A673 (cell line): Measurements from ENCODE around the gene OR6C4. TPM values are rescaled to one million over a fixed set of nuclear protein-coding genes. Genes with fewer than 3 reads are reported as not detected.
"Not testable (repeated sequence)": the region's sequence is repeated elsewhere in the genome, so short reads cannot be mapped to it uniquely, and the experiment has no call there.

Experiments used
- BruUV-seq: library from RNA; stranded (reverse); fragments of 400-500 nt; replicated peaks from 2 replicates; lab custom pipeline; 2021; lab: Mats Ljungman, UMichigan
- CTCF ChIA-PET: fragments of 300-600 bp; sonication (Branson Sonifier 250); formaldehyde crosslinking; loops from one replicate; lab custom pipeline; 2022; ENCODE audit warnings: antibody characterized with exemption; lab: Charles Lee
- POLR2A ChIA-PET: fragments of 300-600 bp; sonication (Branson Sonifier 250); formaldehyde crosslinking; loops from one replicate; lab custom pipeline; 2022; ENCODE audit warnings: antibody characterized with exemption; ENCODE audit not compliant: low non-redundant PET; lab: Charles Lee
- DNase-seq: peaks from one replicate; pipeline ENCODE4 v3.0.0-alpha.2; 2015; ENCODE audit warnings: low spot score
- H3K27ac ChIP-seq: fragments of 200-600 bp; sonication (generic); 2 replicates; pipeline ENCODE4 v1.5.1; 2016; ENCODE audit warnings: mixed run types, low read depth, mild to moderate bottlenecking, mixed read lengths, antibody characterized with exemption, low read length; ENCODE audit not compliant: poor library complexity, severe bottlenecking
- H3K27me3 ChIP-seq: fragments of 200-600 bp; sonication (generic); replicated peaks from 2 replicates; pipeline ENCODE4 v1.6.1; 2017; ENCODE audit warnings: mixed run types, low read depth, mild to moderate bottlenecking, mixed read lengths, antibody characterized with exemption, low read length; ENCODE audit not compliant: insufficient read depth, poor library complexity
- H3K36me3 ChIP-seq: fragments of 200-600 bp; sonication (generic); 2 replicates; pipeline ENCODE4 v1.6.1; 2016; ENCODE audit warnings: mixed run types, mild to moderate bottlenecking, mixed read lengths, antibody characterized with exemption, low read length; ENCODE audit not compliant: insufficient read depth, poor library complexity, severe bottlenecking
- H3K4me1 ChIP-seq: fragments of 200-600 bp; sonication (generic); 2 replicates; pipeline ENCODE4 v1.6.1; 2017; ENCODE audit warnings: mixed run types, mild to moderate bottlenecking, mixed read lengths, antibody characterized with exemption, low read length; ENCODE audit not compliant: insufficient read depth, poor library complexity, severe bottlenecking
- H3K4me3 ChIP-seq: fragments of 200-600 bp; sonication (generic); 2 replicates; pipeline ENCODE4 v1.5.1; 2016; ENCODE audit warnings: low read depth, mixed run types, mild to moderate bottlenecking, mixed read lengths, low read length; ENCODE audit not compliant: poor library complexity, severe bottlenecking
- H3K9me3 ChIP-seq: fragments of 200-600 bp; sonication (generic); 2 replicates; pipeline ENCODE4 v1.6.1; 2016; ENCODE audit warnings: mixed run types, low read depth, mild to moderate bottlenecking, mixed read lengths, antibody characterized with exemption, low read length; ENCODE audit not compliant: poor library complexity, severe bottlenecking
- EZH2 ChIP-seq: fragments of 200-600 bp; sonication (generic); IDR thresholded peaks from 2 replicates; pipeline ENCODE4 v1.6.1; 2017; ENCODE audit warnings: borderline replicate concordance, low read depth, mild to moderate bottlenecking, mixed read lengths, antibody characterized with exemption, low read length; ENCODE audit not compliant: poor library complexity, severe bottlenecking
- intact Hi-C: fragments of 100-400 bp; cut with micrococcal nuclease; formaldehyde crosslinking; loops from one replicate; pipeline ENCODE4 v1.10.0; 2022; ENCODE audit not compliant: unreplicated experiment
- total RNA-seq: library from RNA; stranded (reverse); gene quantifications from 2 replicates; pipeline ENCODE4 v1.2.3, GENCODE V29; 2021
- TF ChIP-seq, protein P1 (sequence below): fragments of 300-800, 200-600 bp; sonication (generic); conservative IDR thresholded peaks from 2 replicates; pipeline ENCODE4 v1.5.1; 2017; ENCODE audit warnings: low read depth, mild to moderate bottlenecking, antibody characterized with exemption, low read length, moderate library complexity, mixed read lengths

OR6C4 gene
- total RNA-seq, 1 experiment from 2014 or later, result not detected

DNA sequence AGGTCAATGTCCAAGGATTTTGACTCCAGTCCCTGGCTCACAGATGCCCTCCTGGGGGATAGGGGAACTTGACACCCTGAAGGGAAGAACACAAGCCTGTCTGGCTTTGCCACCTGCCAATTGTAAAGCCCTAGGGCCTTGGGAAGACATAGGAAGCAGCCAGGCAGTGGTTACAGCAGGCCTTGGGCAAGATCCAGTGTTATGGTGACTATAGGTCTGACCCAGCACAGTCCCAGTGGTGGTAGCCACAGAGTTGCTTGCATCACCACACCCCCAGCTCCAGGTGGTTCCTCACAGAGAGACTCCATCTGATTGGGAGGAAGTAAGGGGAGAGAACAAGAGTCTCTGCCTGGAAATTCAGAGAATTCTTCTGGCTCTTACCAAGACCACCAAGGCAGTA, 33.0 kb upstream of the OR6C4 start:
- TF ChIP-seq, protein P1, sequence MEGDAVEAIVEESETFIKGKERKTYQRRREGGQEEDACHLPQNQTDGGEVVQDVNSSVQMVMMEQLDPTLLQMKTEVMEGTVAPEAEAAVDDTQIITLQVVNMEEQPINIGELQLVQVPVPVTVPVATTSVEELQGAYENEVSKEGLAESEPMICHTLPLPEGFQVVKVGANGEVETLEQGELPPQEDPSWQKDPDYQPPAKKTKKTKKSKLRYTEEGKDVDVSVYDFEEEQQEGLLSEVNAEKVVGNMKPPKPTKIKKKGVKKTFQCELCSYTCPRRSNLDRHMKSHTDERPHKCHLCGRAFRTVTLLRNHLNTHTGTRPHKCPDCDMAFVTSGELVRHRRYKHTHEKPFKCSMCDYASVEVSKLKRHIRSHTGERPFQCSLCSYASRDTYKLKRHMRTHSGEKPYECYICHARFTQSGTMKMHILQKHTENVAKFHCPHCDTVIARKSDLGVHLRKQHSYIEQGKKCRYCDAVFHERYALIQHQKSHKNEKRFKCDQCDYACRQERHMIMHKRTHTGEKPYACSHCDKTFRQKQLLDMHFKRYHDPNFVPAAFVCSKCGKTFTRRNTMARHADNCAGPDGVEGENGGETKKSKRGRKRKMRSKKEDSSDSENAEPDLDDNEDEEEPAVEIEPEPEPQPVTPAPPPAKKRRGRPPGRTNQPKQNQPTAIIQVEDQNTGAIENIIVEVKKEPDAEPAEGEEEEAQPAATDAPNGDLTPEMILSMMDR, result no peak
- no peak for TF ChIP-seq EZH2
- Histone ChIP-seq H3K4me1 (no peaks in the 10 kb centered on the region), H3K27ac (no peak overlapping the region), H3K36me3 (no peaks in the 10 kb centered on the region), H3K4me3 (no peak overlapping the region), H3K9me3 (no peaks in the 10 kb centered on the region), H3K27me3 (no peaks in the 10 kb centered on the region)
- DNase-seq, result no peak
- no TSS peak for BruUV-seq
- ChIA-PET CTCF (no interaction called here), POLR2A (no interaction called here)
- intact Hi-C loops, result no loop called here

DNA sequence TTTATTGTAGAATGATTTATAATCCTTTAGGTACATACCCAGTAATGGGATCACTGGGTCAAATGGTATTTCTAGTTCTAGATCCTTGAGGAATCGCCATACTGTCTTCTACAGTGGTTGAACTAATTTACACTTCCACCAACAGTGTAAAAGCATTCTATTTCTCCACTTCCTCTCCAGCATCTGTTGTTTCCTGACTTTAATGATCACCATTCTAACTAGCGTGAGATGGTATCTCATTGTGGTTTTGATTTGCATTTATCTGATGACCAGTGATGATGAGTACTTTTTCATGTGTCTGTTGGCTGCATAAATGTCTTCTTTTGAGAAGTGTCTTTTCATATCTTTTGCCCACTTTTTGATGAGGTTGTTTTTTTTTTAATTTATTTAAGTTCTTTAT, 1.2 kb upstream of the OR6C4 start:
- intact Hi-C loops, BruUV-seq, H3K36me3 ChIP-seq, H3K9me3 ChIP-seq, POLR2A ChIA-PET, H3K4me1 ChIP-seq, DNase-seq, H3K27ac ChIP-seq, CTCF ChIA-PET, H3K4me3 ChIP-seq: not testable (repeated sequence)
- peaks cover 20% of the 10 kb centered on the region for H3K27me3 ChIP-seq

DNA sequence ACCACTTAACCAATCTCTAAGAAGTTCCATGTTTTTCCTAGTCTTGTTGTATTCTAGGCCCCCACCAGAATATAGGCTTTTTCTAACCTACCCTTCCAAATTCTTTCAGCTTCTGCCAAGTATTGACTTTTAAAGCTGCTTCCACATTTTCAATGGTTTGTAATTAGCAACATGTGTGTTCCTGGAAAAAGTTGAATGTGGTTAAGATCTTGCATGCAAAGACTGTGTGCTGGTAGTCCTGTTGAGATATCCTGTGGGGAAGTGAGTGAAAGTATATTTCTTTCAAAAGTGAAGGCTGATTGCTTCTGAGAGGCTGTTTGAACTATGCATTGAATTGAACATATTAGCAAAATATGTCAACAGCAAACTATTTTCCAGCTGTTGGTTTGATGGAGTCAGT, 646 bp upstream of the OR6C4 start:
- DNase-seq, result no peak
- H3K36me3 ChIP-seq, result no peaks in the 10 kb centered on the region
- no peak overlapping the region for H3K27ac ChIP-seq
- H3K4me3 ChIP-seq, result no peak overlapping the region
- no TSS peak for BruUV-seq
- H3K4me1 ChIP-seq, result no peaks in the 10 kb centered on the region
- intact Hi-C loops, result no loop called here
- ChIA-PET CTCF (no interaction called here), POLR2A (no interaction called here)
- H3K9me3 ChIP-seq, result no peaks in the 10 kb centered on the region
- no peak for TF ChIP-seq EZH2
- TF ChIP-seq, protein P1, result no peak
- H3K27me3 ChIP-seq, result peaks cover 25% of the 10 kb centered on the region

DNA sequence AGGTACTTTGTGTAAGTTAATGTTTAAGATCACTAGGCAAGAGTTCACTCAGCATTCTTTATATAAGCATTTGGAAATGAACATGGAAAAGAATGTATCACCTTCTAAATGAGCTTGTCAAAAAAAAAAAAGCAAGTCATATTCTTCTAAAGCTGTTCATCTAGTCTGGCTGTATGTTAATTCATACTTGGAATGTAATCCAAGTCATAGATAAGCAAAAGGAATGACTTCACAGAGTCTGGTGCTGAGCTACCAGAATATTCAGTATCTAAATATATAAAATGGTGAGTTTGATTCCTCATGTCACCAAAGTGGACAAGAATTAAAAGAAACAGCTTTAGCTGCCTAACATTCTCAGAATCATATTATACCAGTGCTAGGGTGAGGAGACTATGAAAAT, 4.9 kb downstream of the OR6C4 start:
- DNase-seq, result no peak
- Histone ChIP-seq H3K27ac (no peak overlapping the region), H3K4me3 (no peak overlapping the region), H3K9me3 (no peaks in the 10 kb centered on the region), H3K27me3 (peaks cover 20% of the 10 kb centered on the region), H3K4me1 (no peaks in the 10 kb centered on the region), H3K36me3 (no peaks in the 10 kb centered on the region)
- BruUV-seq, result no TSS peak
- ChIA-PET POLR2A (no interaction called here), CTCF (no interaction called here)
- no peak for TF ChIP-seq EZH2
- TF ChIP-seq, protein P1, result no peak
- intact Hi-C loops, result no loop called here

DNA sequence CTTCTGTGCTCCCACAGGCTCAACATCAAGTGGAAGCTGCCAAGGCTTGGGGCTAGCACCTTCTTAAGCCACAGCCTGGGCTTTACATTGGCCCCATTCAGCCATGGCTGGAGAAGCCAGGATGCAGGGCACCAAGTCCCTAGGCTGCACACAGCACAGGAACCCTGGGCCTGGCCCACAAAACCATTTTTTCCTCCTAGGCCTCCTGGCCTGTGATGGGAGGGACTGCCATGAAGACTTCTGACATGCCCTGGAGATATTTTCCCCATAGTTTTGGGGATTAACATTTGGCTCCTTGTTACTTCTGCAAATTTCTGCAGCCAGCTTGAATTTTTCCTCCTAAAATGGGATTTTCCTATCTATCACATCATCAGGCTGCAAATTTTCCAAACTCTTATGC, 20.7 kb downstream of the OR6C4 start:
- POLR2A ChIA-PET, H3K4me1 ChIP-seq, H3K36me3 ChIP-seq, H3K27me3 ChIP-seq, H3K9me3 ChIP-seq, intact Hi-C loops, H3K27ac ChIP-seq, DNase-seq, BruUV-seq, CTCF ChIA-PET, H3K4me3 ChIP-seq: not testable (repeated sequence)
